ENCODE measurements around the gene PLEKHN1. TPM values are rescaled to one million over a fixed set of nuclear protein-coding genes. Genes with fewer than 3 reads are reported as not detected.

The PLEKHN1 gene
- total RNA-seq, 1 donor from 2014 or later: not detected

DNA sequence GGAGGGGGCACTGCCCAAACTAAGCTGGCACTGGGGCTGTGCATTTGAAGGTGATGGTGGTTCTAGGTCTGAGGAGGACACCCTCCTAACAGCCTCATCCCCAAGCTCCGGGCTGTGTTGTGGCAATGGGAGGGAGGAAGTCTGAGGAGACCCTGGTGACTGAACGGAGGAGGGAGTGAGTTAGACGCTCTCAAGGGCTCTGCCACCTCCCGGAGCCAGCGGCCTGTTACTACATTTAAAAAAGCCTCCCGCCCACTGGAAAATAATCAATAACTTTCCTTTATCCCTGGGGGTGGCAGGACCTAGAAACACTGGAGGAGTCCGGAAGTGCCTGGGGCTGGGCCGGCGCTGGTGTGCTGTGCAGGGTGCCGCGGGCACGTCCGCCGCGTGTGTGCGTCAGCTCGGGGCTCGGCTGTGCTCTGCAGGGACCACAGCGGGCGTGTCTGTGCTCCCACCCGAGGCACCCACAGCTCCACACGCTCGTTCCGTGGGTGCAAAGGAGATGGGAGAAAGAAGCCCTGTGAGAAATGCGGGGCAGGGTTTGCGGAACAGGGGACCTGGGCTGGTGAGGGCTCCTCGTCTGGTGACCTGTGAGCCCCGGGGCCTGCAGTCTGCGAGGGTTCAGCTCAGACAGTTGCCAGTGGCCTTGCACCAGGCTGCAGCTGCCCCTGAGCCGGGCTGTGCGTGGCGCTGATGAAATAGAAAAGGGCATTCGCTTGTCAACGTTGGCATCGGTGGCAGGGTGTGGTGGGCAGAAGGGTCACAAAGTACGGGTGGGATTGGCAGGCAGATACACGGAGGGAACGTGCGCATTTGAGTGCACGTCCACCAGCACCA lies 37.2 kb upstream of the PLEKHN1 start:
- intact Hi-C loops (cut with DNase I): no loop called here
- no peak for ATAC-seq
- no peak for DNase-seq (ENCODE audit: missing footprints)

DNA sequence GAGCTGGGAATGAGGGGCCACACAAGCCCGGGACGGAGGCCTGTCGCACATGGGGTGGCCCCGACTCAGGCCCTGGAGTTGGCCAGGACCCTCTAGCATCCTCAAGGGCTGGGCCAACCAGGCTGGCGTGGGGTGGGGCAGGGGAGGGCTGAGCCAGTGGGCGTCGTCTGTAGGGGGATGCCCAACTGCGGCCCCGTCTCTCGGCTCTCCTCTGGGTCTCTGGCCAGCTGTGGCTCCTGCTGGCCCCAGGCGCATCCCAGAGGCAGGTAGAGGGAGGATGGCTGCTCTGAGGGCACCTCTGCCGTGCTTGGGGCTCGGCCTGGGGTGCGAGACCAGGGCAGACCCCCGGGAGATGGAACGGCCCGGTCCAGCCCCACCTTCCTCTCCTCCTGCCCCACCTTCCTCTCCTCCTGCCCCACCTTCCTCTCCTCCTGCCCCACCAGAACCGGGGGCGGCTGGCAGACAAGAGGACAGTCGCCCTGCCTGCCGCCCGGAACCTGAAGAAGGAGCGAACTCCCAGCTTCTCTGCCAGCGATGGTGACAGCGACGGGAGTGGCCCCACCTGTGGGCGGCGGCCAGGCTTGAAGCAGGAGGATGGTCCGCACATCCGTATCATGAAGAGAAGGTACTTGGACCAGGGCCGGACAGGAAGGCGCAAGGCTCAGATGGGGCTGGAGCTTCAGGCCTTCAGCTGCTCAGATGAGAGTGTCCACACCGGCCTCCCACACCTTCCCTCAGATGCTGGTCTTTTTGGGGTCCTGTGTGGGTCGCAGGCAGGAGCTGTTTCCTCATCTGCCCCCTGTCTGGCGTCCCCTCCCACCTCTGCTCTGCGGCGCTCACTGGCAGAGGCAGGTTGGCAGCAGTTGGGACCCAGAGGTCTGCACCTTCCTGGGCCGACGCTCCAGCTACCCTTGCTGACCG lies 36.3 kb upstream of the PLEKHN1 start:
- DNase-seq (ENCODE audit: missing footprints) (no peak), ATAC-seq (no peak)
- intact Hi-C loops (cut with DNase I): no loop called here

DNA sequence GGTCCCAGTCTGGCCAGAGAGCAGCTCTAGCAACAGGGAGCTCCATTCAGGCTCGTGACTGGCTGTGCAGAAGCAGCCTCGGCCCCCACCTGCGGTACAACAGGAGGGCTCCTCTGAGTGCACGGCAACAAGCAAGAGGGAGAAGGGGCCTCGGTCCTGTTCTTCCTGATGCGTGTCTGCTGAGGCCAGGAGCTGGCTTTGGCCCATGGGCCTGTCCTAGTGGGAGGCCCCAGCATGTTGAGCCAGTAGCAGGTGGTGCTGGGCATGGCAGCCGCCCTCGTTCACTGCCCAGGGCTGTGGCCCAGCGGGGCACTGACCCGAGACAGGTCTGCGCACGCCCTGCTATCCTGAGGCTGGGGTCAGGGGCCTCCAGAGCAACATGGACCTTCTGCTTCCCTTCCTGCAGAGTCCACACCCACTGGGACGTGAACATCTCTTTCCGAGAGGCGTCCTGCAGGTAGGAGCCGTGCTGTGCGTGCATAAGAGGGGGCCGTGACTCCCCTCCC lies 35.6 kb upstream of the PLEKHN1 start:
- ATAC-seq (no peak), DNase-seq (ENCODE audit: missing footprints) (no peak)
- intact Hi-C loops (cut with DNase I): no loop called here

DNA sequence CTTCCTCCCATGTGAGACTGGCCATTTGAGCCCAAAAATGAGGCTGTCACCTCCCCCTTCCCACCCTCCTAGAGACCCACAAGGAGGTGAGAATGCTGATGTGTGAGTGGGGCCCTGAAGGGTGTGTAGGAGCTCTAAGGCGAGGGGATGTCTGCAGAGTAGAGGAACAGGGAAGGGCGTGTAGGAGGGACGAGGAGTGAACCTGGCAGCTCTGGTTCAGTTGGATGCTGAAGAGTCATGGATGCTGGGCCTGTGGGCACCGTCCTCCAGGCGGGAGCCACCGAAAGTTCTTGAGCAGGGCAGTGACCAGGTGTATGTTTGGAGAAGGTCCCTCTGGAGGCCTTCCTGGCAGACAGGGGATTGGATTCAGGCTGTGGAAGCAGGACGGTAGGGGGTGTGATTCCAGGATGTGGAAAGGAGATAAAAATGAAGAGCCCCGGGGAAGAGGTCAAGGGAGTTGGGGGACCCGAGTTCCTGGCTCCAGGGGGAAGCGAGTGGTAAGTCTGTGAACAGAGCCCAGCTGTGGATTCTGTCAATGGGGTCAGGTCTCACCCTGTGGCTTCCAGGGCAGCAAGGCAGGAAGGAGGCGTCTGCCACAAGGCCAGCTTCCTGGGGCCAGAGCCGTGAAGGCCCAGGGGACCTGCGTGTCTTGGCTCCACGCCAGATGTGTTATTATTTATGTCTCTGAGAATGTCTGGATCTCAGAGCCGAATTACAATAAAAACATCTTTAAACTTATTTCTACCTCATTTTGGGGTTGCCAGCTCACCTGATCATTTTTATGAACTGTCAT lies 34.7 kb upstream of the PLEKHN1 start:
- DNase-seq (ENCODE audit: missing footprints) (no peak), ATAC-seq (no peak)
- intact Hi-C loops (cut with DNase I): no loop called here

DNA sequence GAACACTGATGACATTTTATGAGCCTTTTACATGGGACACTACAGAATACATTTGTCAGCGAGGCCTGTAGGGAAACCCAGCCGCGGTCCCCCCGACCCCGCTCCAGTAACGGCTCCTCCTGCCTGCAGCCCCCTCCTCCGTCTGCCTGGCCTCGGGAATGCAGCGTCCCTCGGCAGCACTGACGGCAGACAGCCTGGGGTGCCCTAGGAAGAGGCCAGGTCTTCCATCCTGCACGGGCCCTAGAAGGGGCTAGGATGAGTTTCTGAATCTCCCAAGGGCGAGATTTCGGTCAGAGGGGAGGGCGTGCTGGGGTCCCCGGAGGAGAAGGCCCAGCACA lies 34.1 kb upstream of the PLEKHN1 start:
- DNase-seq (ENCODE audit: missing footprints): no peak
- ATAC-seq: no peak
- intact Hi-C loops (cut with DNase I): no loop called here

DNA sequence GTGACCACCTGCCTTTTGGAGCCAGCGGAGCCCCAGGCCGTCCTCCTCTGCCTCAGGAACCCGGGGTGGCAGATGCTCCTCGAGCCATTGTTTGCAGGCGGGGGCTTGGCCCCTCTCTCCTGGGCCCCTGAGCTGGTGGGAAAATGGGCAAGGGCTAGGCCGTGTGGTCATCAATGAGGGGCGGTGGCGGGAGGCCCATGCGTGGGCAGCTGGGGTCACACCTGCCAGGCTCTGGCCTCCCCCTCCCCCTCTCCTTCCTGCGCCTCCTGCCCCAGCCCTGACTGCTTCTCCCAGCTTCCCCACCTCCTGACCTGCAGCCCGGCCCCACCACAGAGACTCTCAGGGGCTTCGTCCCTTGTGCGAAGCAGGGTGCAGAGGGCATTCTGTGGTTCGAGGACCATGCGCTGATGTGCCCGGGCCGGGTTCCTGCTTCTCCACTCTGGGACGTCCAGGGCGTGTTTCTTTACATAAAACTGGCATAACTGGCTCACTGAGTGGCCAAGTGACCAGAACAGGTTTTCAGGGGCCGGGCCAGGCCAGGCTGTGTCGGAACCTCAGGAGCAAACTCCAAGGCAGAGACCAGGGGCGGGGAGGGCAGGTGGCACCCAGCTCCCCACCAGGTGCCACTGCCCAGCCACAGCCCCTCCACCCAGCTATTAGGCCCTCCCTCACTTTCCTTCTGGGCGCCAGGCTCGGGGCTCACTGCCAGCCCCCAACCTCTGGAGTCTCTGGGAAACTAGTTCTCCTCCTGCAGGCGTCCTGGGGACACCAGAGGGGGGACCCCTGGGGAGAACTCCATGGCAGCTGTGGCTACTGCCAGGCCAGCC lies 33.3 kb upstream of the PLEKHN1 start:
- no peak for ATAC-seq
- DNase-seq (ENCODE audit: missing footprints): no peak
- intact Hi-C loops (cut with DNase I): no loop called here

- ATAC-seq (no peak), DNase-seq (ENCODE audit: missing footprints) (no peak)
- intact Hi-C loops (cut with DNase I): no loop called here
Measured at GRCh38 chr1:933603-933940, 32.7 kb upstream of the PLEKHN1 start.

GRCh38 chr1:934991-935750 lies 31.1 kb upstream of the PLEKHN1 start:
- DNase-seq (ENCODE audit: missing footprints): no peak
- intact Hi-C loops (cut with DNase I): no loop called here
- no peak for ATAC-seq

GRCh38 chr1:935751-936231 lies 30.5 kb upstream of the PLEKHN1 start:
- intact Hi-C loops (cut with DNase I): no loop called here
- no peak for ATAC-seq
- DNase-seq (ENCODE audit: missing footprints): no peak

- no peak for ATAC-seq
- intact Hi-C loops (cut with DNase I): no loop called here
- no peak for DNase-seq (ENCODE audit: missing footprints)
Measured at GRCh38 chr1:936348-937264, 29.7 kb upstream of the PLEKHN1 start.

GRCh38 chr1:937521-937920 lies 28.8 kb upstream of the PLEKHN1 start:
- intact Hi-C loops (cut with DNase I): no loop called here
- no peak for DNase-seq (ENCODE audit: missing footprints)
- ATAC-seq: no peak

GRCh38 chr1:938088-938683 lies 28.1 kb upstream of the PLEKHN1 start:
- ATAC-seq (peak; percentile 48), DNase-seq (ENCODE audit: missing footprints) (no peak)
- intact Hi-C loops (cut with DNase I): no loop called here

- ATAC-seq: no peak
- no peak for DNase-seq (ENCODE audit: missing footprints)
- intact Hi-C loops (cut with DNase I): loop anchor here (1.0 kb wide), 1 partner anchor 35 kb away; no protein-coding TSS in a partner anchor
Measured at GRCh38 chr1:938711-939489, 27.4 kb upstream of the PLEKHN1 start.

GRCh38 chr1:939511-940106 lies 26.7 kb upstream of the PLEKHN1 start:
- DNase-seq (ENCODE audit: missing footprints): no peak
- intact Hi-C loops (cut with DNase I): loop anchor here (1.0 kb wide), 1 partner anchor 35 kb away; no protein-coding TSS in a partner anchor
- ATAC-seq: no peak

Data from Right ventricle myocardium inferior (tissue), 1 donor.